ENCODE results near the gene PLCL2. TPM values are rescaled to one million over a fixed set of nuclear protein-coding genes. Genes with fewer than 3 reads are reported as not detected.
A peak's percentile ranks its signal among the peaks of the same experiment; 100 is the strongest.

PLCL2 gene
- total RNA-seq, 3 donors from 2014 or later (not counting 1 experiment from before 2014, with no cell fraction given), result 71.5 to 94.9 (median 84.7) TPM

GRCh38 chr3:17077606-17078005, 192.9 kb downstream of the PLCL2 start:
- TF ChIP-seq, protein P1, sequence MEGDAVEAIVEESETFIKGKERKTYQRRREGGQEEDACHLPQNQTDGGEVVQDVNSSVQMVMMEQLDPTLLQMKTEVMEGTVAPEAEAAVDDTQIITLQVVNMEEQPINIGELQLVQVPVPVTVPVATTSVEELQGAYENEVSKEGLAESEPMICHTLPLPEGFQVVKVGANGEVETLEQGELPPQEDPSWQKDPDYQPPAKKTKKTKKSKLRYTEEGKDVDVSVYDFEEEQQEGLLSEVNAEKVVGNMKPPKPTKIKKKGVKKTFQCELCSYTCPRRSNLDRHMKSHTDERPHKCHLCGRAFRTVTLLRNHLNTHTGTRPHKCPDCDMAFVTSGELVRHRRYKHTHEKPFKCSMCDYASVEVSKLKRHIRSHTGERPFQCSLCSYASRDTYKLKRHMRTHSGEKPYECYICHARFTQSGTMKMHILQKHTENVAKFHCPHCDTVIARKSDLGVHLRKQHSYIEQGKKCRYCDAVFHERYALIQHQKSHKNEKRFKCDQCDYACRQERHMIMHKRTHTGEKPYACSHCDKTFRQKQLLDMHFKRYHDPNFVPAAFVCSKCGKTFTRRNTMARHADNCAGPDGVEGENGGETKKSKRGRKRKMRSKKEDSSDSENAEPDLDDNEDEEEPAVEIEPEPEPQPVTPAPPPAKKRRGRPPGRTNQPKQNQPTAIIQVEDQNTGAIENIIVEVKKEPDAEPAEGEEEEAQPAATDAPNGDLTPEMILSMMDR (IDR thresholded peaks at IDR 0.05), result no peak
- H3K4me1 Mint-ChIP-seq, result peaks cover 70 to 77% of the 10 kb centered on the region in 2 donors
- H3K4me3 Mint-ChIP-seq, result peak overlapping the region; percentile 73
- H3K27me3 Mint-ChIP-seq (ENCODE audit: low read depth in 2 of 2), result no peaks in the 10 kb centered on the region
- H3K27ac Mint-ChIP-seq, result peak overlapping the region; percentile 79 to 84
- Histone ChIP-seq H3K27me3 (ENCODE audit: control insufficient read depth, insufficient read depth, low read length) (no peaks in the 10 kb centered on the region), H3K9me3 (ENCODE audit: control insufficient read depth, insufficient read depth, low read length) (no peaks in the 10 kb centered on the region), H3K27ac (ENCODE audit: low read length) (no peak overlapping the region), H3K36me3 (ENCODE audit: control insufficient read depth, insufficient read depth, low read length) (peaks cover 21% of the 10 kb centered on the region), H3K4me3 (ENCODE audit: low read length) (no peak overlapping the region), H3K4me1 (ENCODE audit: control insufficient read depth, insufficient read depth, low read length) (peaks cover 49% of the 10 kb centered on the region)
- WGBS (ENCODE audit: insufficient coverage), result 86% methylated on average over 5 of the region's 5 CpGs
- DNase-seq (no peak), ATAC-seq (no peak)
- no peaks in the 10 kb centered on the region for H3K9me3 Mint-ChIP-seq
- intact Hi-C loops (cut with micrococcal nuclease), result no loop called here
- H3K36me3 Mint-ChIP-seq, result peaks cover 20% of the 10 kb centered on the region

- H3K9me3 Mint-ChIP-seq, result no peaks in the 10 kb centered on the region
- intact Hi-C loops (cut with micrococcal nuclease), result no loop called here
These were observed 194.2 kb downstream of the PLCL2 start for GRCh38 chr3:17078926-17079465.

DNA sequence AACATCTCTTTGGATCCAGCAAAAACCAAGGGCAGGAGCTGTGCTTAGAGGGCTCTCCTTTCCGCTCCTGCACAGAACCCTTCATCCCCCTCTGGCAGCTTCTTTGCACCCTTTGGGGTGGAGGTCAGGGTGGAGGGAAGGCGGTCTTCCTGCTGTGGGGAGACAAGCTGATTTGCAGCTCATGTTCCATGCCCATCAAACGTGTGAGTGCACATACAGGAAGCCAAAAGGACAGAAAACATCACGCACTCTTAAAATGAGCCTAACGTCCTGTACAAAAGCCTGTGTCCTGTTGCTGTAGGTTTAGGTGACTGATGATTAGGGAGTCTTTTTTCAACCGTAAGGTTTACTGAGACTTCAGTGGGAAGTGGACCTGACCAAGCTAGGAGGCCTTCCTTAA, 195.2 kb downstream of the PLCL2 start:
- 58% methylated on average over 5 of the region's 6 CpGs for WGBS (ENCODE audit: insufficient coverage)
- Histone ChIP-seq H3K4me1 (ENCODE audit: control insufficient read depth, insufficient read depth, low read length) (peaks cover 38% of the 10 kb centered on the region), H3K27ac (ENCODE audit: low read length) (no peak overlapping the region), H3K4me3 (ENCODE audit: low read length) (no peak overlapping the region), H3K27me3 (ENCODE audit: control insufficient read depth, insufficient read depth, low read length) (no peaks in the 10 kb centered on the region), H3K9me3 (ENCODE audit: control insufficient read depth, insufficient read depth, low read length) (no peaks in the 10 kb centered on the region), H3K36me3 (ENCODE audit: control insufficient read depth, insufficient read depth, low read length) (peaks cover 34% of the 10 kb centered on the region)
- TF ChIP-seq, protein P1 (IDR thresholded peaks at IDR 0.05), result no peak
- intact Hi-C loops (cut with micrococcal nuclease), result loop anchor here (10.0 kb wide), 1 partner anchor 775 kb away; no protein-coding TSS in a partner anchor
- H3K4me1 Mint-ChIP-seq, result peaks cover 67 to 69% of the 10 kb centered on the region in 2 donors
- H3K27me3 Mint-ChIP-seq (ENCODE audit: low read depth in 2 of 2), result no peaks in the 10 kb centered on the region
- ATAC-seq (peak in 2 of 3 donors; percentile 8 to 36), DNase-seq (no peak)
- H3K4me3 Mint-ChIP-seq, result no peak overlapping the region
- H3K9me3 Mint-ChIP-seq, result no peaks in the 10 kb centered on the region
- peak overlapping the region; percentile 61 to 66 for H3K27ac Mint-ChIP-seq
- peaks cover 38% of the 10 kb centered on the region for H3K36me3 Mint-ChIP-seq

More at GRCh38 chr3:17078926-17079465, 194.2 kb downstream of the PLCL2 start:
- ATAC-seq (no peak), DNase-seq (no peak)
- H3K4me1 ChIP-seq (ENCODE audit: control insufficient read depth, insufficient read depth, low read length), result peaks cover 46% of the 10 kb centered on the region
- H3K27me3 Mint-ChIP-seq (ENCODE audit: low read depth in 2 of 2), result no peaks in the 10 kb centered on the region
- peaks cover 29% of the 10 kb centered on the region for H3K36me3 Mint-ChIP-seq
- no peak overlapping the region for H3K27ac ChIP-seq (ENCODE audit: low read length)
- H3K4me3 Mint-ChIP-seq, result no peak overlapping the region
- H3K27me3 ChIP-seq (ENCODE audit: control insufficient read depth, insufficient read depth, low read length), result no peaks in the 10 kb centered on the region
- no peak overlapping the region for H3K4me3 ChIP-seq (ENCODE audit: low read length)
- WGBS (ENCODE audit: insufficient coverage), result 97% methylated on average over 7 of the region's 7 CpGs
- TF ChIP-seq, protein P1 (IDR thresholded peaks at IDR 0.05), result no peak
- H3K36me3 ChIP-seq (ENCODE audit: control insufficient read depth, insufficient read depth, low read length), result peaks cover 29% of the 10 kb centered on the region
- H3K9me3 ChIP-seq (ENCODE audit: control insufficient read depth, insufficient read depth, low read length), result no peaks in the 10 kb centered on the region
- H3K27ac Mint-ChIP-seq, result peak overlapping the region in 1 of 2 donors; percentile 61
- peaks cover 73 to 79% of the 10 kb centered on the region in 2 donors for H3K4me1 Mint-ChIP-seq

- intact Hi-C loops (cut with micrococcal nuclease), result loop anchor here (10.0 kb wide), 1 partner anchor 777 kb away; no protein-coding TSS in a partner anchor
- H3K27me3 Mint-ChIP-seq (ENCODE audit: low read depth in 2 of 2), result no peaks in the 10 kb centered on the region
- peaks cover 25% of the 10 kb centered on the region for H3K4me1 ChIP-seq (ENCODE audit: control insufficient read depth, insufficient read depth, low read length)
- no peak for DNase-seq
- H3K36me3 ChIP-seq (ENCODE audit: control insufficient read depth, insufficient read depth, low read length), result peaks cover 38% of the 10 kb centered on the region
- H3K27me3 ChIP-seq (ENCODE audit: control insufficient read depth, insufficient read depth, low read length), result no peaks in the 10 kb centered on the region
- no peaks in the 10 kb centered on the region for H3K9me3 ChIP-seq (ENCODE audit: control insufficient read depth, insufficient read depth, low read length)
- no peak overlapping the region for H3K27ac ChIP-seq (ENCODE audit: low read length)
- no peak for ATAC-seq
- H3K4me3 Mint-ChIP-seq, result no peak overlapping the region
- H3K27ac Mint-ChIP-seq, result peak overlapping the region in 1 of 2 donors; percentile 19
- TF ChIP-seq, protein P1 (IDR thresholded peaks at IDR 0.05), result no peak
- 84% methylated on average over 4 of the region's 4 CpGs for WGBS (ENCODE audit: insufficient coverage)
- H3K4me1 Mint-ChIP-seq, result peaks cover 61 to 62% of the 10 kb centered on the region in 2 donors
- no peak overlapping the region for H3K4me3 ChIP-seq (ENCODE audit: low read length)
- no peaks in the 10 kb centered on the region for H3K9me3 Mint-ChIP-seq
- H3K36me3 Mint-ChIP-seq, result peaks cover 45% of the 10 kb centered on the region
These were observed 196.8 kb downstream of the PLCL2 start for GRCh38 chr3:17081520-17081919.
